GM20431 (cell line): Measurements from ENCODE around the gene LHX8.

ENCODE experiments used
- in situ Hi-C: fragments of 300-500 bp; cut with MseI, MboI; formaldehyde crosslinking; loops from one replicate; pipeline ENCODE4 v1.15.0; 2020; ENCODE audit warnings: low sequenced_read_pairs; ENCODE audit not compliant: unreplicated experiment

LHX8 gene

GRCh38 chr1:75198761-75199160 lies 64.6 kb downstream of the LHX8 start:
- in situ Hi-C loops: no loop called here

- in situ Hi-C loops: loop anchor here (10.0 kb wide), 1 partner anchor 428 kb away; no protein-coding TSS in a partner anchor
These were observed 68.6 kb downstream of the LHX8 start for GRCh38 chr1:75202751-75203150.

- in situ Hi-C loops: loop anchor here (10.0 kb wide), 1 partner anchor 429 kb away; no protein-coding TSS in a partner anchor
These were observed 69.5 kb downstream of the LHX8 start for GRCh38 chr1:75203415-75204277.

GRCh38 chr1:75208862-75209261 lies 74.7 kb downstream of the LHX8 start:
- in situ Hi-C loops: loop anchor here (10.0 kb wide), 1 partner anchor 434 kb away; no protein-coding TSS in a partner anchor
